SK-N-SH treated with all-trans-retinoic acid at 6 μM for 48 hours (cell line): ENCODE measurements around the gene PTOV1.

Experiments
- ARNTL ChIP-seq: fragments of 450-650 bp; formaldehyde crosslinking; IDR thresholded peaks from 2 replicates; pipeline ENCODE4 v1.5.0; 2020; ENCODE audit warnings: low read depth, mild to moderate bottlenecking, moderate library complexity, borderline replicate concordance
- BACH2 ChIP-seq: fragments of 250-450 bp; sonication (Bioruptor Pico); IDR thresholded peaks from 2 replicates; pipeline ENCODE4 v1.9.0; 2021; ENCODE audit warnings: mild to moderate bottlenecking, borderline replicate concordance
- CSDC2 ChIP-seq: fragments of 250-450 bp; sonication (Bioruptor Pico); IDR thresholded peaks from 2 replicates; pipeline ENCODE4 v1.5.0; 2020; ENCODE audit warnings: mild to moderate bottlenecking, moderate library complexity
- ISL1 ChIP-seq: fragments of 250-450 bp; sonication (Bioruptor Pico); IDR thresholded peaks from 2 replicates; pipeline ENCODE4 v2.1.2; 2022; ENCODE audit warnings: mild to moderate bottlenecking, moderate library complexity
- POU6F1 ChIP-seq: fragments of 250-450 bp; sonication (Bioruptor Pico); IDR thresholded peaks from 2 replicates; pipeline ENCODE4 v1.8.0; 2021; ENCODE audit warnings: low read depth, mild to moderate bottlenecking, moderate library complexity, borderline replicate concordance
- RARB ChIP-seq: fragments of 250-450 bp; sonication (Bioruptor Pico); IDR thresholded peaks from 2 replicates; pipeline ENCODE4 v1.8.0; 2021; ENCODE audit warnings: mild to moderate bottlenecking, moderate library complexity
- ZC3H10 ChIP-seq: fragments of 250-450 bp; sonication (Bioruptor Pico); IDR thresholded peaks from 2 replicates; pipeline ENCODE4 v1.5.1; 2021; ENCODE audit warnings: mild to moderate bottlenecking, moderate library complexity
- ZFP3 ChIP-seq: fragments of 250-450 bp; sonication (Bioruptor Pico); IDR thresholded peaks from 2 replicates; pipeline ENCODE4 v1.5.0; 2020; ENCODE audit warnings: mild to moderate bottlenecking, moderate library complexity
- TF ChIP-seq, protein P1 (sequence below): fragments of 250-450 bp; sonication (Bioruptor Pico); IDR thresholded peaks from 2 replicates; pipeline ENCODE4 v1.8.0; 2020; ENCODE audit warnings: mild to moderate bottlenecking, moderate library complexity, borderline replicate concordance

- TF ChIP-seq ZFP3 (CRISPR knock-in tag) (0 out of 2 replicates have a peak, but pooled peaks have one; percentile 36), BACH2 (no peak), RARB (CRISPR knock-in tag) (no peak), POU6F1 (CRISPR knock-in tag) (no peak), ZC3H10 (CRISPR knock-in tag) (no peak), ARNTL (CRISPR knock-in tag) (no peak), ISL1 (CRISPR knock-in tag) (no peak), CSDC2 (CRISPR knock-in tag) (no peak)
- TF ChIP-seq, protein P1, sequence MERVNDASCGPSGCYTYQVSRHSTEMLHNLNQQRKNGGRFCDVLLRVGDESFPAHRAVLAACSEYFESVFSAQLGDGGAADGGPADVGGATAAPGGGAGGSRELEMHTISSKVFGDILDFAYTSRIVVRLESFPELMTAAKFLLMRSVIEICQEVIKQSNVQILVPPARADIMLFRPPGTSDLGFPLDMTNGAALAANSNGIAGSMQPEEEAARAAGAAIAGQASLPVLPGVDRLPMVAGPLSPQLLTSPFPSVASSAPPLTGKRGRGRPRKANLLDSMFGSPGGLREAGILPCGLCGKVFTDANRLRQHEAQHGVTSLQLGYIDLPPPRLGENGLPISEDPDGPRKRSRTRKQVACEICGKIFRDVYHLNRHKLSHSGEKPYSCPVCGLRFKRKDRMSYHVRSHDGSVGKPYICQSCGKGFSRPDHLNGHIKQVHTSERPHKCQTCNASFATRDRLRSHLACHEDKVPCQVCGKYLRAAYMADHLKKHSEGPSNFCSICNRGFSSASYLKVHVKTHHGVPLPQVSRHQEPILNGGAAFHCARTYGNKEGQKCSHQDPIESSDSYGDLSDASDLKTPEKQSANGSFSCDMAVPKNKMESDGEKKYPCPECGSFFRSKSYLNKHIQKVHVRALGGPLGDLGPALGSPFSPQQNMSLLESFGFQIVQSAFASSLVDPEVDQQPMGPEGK (CRISPR knock-in tag), result no peak
Measured at GRCh38 chr19:49876422-49877019, 25.6 kb downstream of the PTOV1 start.
